WI38 (cell line): ENCODE data around the gene ZNF618.
"Not testable (repeated sequence)": the region's sequence is repeated elsewhere in the genome, so short reads cannot be mapped to it uniquely, and the experiment has no call there.

Experiments used
- H3K4me3 ChIP-seq: 2 replicates; pipeline ENCODE4 v1.5.1; 2011; ENCODE audit warnings: low read depth, mild to moderate bottlenecking, control low read depth, low read length
- TF ChIP-seq, protein P1 (sequence below): IDR thresholded peaks from 2 replicates; pipeline ENCODE4 v1.5.1; 2012; ENCODE audit warnings: low read depth, mild to moderate bottlenecking, control low read depth, low read length

ZNF618 gene

GRCh38 chr9:113996531-113997001 is 120.5 kb downstream of the ZNF618 start:
- H3K4me3 ChIP-seq = no peak overlapping the region
- TF ChIP-seq, protein P1, sequence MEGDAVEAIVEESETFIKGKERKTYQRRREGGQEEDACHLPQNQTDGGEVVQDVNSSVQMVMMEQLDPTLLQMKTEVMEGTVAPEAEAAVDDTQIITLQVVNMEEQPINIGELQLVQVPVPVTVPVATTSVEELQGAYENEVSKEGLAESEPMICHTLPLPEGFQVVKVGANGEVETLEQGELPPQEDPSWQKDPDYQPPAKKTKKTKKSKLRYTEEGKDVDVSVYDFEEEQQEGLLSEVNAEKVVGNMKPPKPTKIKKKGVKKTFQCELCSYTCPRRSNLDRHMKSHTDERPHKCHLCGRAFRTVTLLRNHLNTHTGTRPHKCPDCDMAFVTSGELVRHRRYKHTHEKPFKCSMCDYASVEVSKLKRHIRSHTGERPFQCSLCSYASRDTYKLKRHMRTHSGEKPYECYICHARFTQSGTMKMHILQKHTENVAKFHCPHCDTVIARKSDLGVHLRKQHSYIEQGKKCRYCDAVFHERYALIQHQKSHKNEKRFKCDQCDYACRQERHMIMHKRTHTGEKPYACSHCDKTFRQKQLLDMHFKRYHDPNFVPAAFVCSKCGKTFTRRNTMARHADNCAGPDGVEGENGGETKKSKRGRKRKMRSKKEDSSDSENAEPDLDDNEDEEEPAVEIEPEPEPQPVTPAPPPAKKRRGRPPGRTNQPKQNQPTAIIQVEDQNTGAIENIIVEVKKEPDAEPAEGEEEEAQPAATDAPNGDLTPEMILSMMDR = no peak

DNA sequence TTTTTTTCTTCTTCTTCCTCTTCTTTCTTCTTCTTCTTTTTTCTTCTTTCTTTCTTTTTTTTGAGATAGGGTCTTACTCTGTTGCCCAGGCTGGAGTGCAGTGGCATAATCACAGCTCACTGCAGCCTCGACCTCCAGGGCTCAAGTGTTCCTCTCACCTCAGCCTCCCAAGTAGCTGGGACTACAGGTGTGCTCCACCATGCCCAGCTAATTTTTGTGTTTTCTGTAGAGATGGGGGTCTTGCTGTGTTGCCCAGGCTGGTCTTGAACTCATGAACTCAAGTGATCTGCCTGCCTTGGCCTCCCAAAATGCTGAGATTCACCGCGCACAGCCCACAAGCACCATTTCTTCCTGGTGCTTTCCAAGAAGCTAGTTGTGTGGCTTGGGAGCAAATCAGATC is 121.0 kb downstream of the ZNF618 start:
- H3K4me3 ChIP-seq = not testable (repeated sequence)

DNA sequence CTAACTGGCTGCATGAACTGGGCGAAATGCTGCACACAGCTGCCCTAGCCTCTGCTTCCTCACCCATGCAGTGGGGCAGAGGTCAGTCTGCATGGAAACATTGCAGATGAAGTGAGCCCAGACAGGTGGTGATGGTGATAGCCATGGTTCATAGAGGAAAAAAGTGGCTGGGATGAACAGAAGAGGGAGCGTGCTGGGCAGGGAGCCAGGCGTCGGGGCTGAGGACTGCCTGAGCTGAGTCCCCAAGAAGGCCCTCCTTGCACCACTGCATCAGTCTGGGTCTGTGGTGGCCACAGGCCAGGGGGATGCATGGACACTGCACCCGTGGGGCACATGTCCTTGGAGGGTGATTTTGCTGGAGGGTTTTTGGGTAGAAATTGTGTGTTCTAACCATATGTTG is 121.5 kb downstream of the ZNF618 start:
- TF ChIP-seq, protein P1 = no peak
- no peak overlapping the region for H3K4me3 ChIP-seq

GRCh38 chr9:113998114-113998513 is 122.0 kb downstream of the ZNF618 start:
- no peak overlapping the region for H3K4me3 ChIP-seq

DNA sequence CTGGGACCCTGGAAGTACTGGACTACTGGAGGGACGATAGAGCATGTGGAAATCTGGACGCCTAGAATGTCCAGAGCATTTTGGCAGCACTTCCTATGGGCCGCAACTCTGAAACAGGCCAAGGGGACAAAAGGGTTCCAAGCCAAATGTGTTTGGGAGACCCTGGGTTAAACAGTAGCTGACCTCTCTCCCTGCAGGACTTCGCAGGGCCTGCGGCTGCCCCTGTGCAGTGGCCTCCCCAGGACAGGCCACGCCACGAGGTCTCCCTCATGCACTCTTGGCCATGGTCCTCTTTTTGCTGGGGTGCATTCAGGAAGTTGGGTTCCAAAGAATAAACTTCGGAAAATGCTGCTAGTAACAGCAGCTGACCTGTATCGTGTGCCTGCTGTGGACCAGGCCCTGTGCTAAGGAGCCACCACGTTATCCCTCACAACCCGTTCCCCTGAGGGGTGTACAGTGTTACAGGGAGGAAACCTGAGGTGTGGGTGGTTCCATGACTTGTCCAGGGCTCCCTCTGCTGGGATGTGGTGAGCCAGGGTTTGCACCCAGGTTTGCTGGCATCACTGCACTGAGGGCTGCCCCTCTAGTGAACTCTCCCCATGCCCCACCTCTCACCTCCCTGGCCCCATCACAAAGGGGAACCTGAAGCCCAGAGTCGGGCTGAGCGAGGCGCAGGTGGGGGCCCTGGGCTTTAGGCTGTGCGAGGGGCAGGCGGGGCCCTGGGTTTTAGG is 122.6 kb downstream of the ZNF618 start:
- TF ChIP-seq, protein P1 = no peak

More at GRCh38 chr9:113998114-113998513, 122.0 kb downstream of the ZNF618 start:
- TF ChIP-seq, protein P1 = no peak

GRCh38 chr9:113999256-114000062 is 123.3 kb downstream of the ZNF618 start:
- TF ChIP-seq, protein P1 = no peak
- no peak overlapping the region for H3K4me3 ChIP-seq

More for the DNA sequence above, 122.6 kb downstream of the ZNF618 start:
- no peak overlapping the region for H3K4me3 ChIP-seq

DNA sequence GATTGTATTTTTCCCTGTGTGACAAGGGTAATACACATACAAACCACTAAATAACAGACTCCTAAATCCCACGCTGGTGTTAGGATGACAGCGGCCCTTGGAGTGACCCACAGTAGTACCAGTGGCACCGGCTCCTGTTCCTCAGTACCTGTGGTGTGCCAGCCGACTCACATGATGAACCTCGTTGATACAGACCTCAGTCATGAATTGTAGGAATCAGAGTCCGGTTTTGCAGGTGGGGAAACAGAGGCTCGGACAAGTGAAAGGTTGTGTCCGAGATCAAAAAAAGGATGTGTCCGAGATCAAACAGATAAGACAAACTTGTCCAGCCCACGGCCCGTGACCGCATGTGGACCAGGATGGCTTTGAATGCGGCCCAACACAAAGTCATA is 124.0 kb downstream of the ZNF618 start:
- H3K4me3 ChIP-seq = no peak overlapping the region
- TF ChIP-seq, protein P1 = no peak
